G401 (cell line): ENCODE results near the gene LYPD3. TPM values are rescaled to one million over a fixed set of nuclear protein-coding genes. Genes with fewer than 3 reads are reported as not detected.
"Not testable (repeated sequence)": the region's sequence is repeated elsewhere in the genome, so short reads cannot be mapped to it uniquely, and the experiment has no call there.

Experiments used
- DNase-seq: peaks from one replicate; pipeline ENCODE4 v3.0.0-alpha.2; 2015; ENCODE audit warnings: low spot score
- in situ Hi-C: cut with HindIII; loops from 2 replicates; pipeline ENCODE4 v1.10.0; 2016; ENCODE audit warnings: low sequenced_read_pairs, mixed read lengths
- total RNA-seq: library from RNA; depleted of rRNA; stranded (reverse); fragments of >200 nt; shearing (Covaris generic); gene quantifications from 2 replicates; pipeline ENCODE4 v1.2.3, GENCODE V29; 2014; rRNA removed

Gene LYPD3
- total RNA-seq = not detected in 2 replicates

- in situ Hi-C loops = no loop called here
- DNase-seq = no peak
These were observed at the start of gene LYPD3 for GRCh38 chr19:43465468-43466120. LYPD3 (minus strand) TSS chr19:43465608; CDS start chr19:43465571, 37 bp downstream.

GRCh38 chr19:43512399-43512798 is 47.0 kb upstream of the LYPD3 start:
- DNase-seq, in situ Hi-C loops: not testable (repeated sequence)

- in situ Hi-C loops = no loop called here
- no peak for DNase-seq
These were observed 45.9 kb upstream of the LYPD3 start for GRCh38 chr19:43511324-43511723.

- in situ Hi-C loops = no loop called here
- DNase-seq = no peak
These were observed 45.3 kb upstream of the LYPD3 start for GRCh38 chr19:43510713-43511112.

DNA sequence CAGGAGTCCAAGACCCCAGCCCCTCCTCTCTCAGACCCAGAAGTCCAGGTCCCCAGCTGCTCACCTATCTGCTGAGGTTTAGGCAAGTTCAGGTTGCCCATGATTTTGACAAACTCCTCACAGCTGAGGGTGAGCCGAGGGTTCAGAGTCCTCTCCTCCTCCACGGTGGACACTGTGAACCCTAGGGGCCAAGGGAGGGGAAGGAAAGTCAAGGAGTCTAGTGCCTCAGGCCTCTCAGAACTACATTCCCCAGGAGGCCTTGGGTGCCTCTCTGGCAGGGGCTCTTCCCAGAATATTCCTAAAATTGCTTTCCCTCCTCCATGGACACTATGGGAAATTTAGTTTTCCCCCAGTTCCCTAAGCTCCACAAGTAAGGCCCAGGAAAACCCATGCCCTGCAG is 42.5 kb upstream of the LYPD3 start:
- DNase-seq = no peak

GRCh38 chr19:43506629-43507028 is 41.2 kb upstream of the LYPD3 start:
- no peak for DNase-seq
- in situ Hi-C loops = no loop called here

More for the DNA sequence above, 42.5 kb upstream of the LYPD3 start:
- in situ Hi-C loops = no loop called here

DNA sequence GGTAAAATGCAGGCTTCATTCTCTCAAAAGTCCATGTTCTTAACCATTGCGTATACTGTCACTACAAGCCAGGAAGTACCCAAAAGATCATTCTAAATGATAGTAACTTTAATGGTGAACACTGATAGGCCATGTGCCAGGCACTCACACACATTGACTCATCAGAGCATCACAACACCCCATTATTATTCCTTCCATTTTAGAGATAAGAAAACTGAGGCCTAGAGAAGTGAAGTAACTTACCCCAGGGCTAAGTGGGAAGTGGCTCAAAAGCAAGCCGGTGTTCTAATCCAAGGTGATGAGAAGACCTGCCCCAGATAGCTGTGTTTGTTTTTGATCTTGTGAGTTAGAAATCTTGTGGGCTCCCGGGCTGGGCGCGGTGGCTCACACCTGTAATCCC is 40.5 kb upstream of the LYPD3 start:
- DNase-seq = no peak
- in situ Hi-C loops = no loop called here

DNA sequence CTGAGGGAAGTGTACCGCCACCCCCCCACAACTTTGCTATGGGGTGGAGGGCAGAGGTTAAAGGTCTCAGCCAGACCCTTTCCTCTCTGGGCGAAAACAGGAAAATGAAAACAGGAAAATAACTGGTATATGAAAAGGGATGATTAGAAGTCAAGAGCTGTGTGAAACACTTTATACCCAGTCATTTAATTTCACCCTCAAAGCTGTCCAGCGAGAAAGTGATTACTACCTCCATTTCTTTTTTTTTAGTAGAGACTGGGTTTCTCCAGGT is 39.7 kb upstream of the LYPD3 start:
- DNase-seq = no peak
- in situ Hi-C loops = no loop called here

- in situ Hi-C loops = no loop called here
- DNase-seq = peak; percentile 25
These were observed 39.2 kb upstream of the LYPD3 start, which contains the start of gene PHLDB3 for GRCh38 chr19:43504426-43505185. PHLDB3 (minus strand) TSS chr19:43504746; CDS start chr19:43504118, 628 bp downstream.

DNA sequence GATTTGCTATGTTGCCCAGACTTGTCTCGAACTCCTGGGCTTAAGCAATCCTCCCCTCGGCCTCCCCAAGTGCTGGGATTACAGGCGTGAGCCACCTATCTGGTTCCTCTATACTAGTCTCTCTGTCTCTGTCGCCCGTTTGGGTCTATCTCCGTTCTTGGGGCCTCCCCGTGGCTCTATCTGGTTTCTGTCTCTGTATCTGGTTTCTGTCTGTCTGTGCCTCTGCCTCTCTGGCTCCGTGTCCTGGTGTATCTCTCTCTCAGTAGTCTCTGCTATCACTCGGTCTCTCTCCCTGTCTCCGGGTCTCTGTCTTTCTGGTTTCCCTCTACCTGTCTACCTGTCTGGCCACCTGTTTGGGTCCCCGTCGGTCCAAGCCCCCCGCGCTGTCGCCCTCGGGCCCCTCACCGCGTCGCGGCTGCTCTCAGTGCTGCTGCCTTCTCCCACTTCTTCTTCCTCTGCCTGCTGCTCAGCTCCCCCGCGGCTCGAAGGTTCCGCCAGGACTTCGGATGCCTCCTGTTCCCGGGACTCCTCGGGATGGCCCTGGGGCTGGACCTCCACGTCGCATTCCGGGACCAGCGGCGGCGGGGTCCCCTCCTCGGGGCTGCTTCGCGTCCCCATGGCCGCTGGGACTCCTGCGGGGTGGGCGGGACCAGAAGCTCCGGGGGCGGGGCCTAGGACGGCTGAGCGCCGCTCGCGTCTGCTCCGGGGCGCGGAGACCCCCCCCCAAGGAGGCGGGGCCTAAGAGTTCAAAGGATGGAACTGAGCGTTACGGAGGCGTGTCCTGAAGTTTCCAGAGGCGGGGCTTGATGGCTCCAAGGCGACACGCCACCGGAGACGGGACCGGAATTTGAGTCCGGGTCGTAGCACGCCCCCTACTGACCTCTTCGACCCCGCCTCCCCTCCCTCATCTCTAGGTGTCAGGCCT is 38.4 kb upstream of the LYPD3 start:
- in situ Hi-C loops = no loop called here

DNA sequence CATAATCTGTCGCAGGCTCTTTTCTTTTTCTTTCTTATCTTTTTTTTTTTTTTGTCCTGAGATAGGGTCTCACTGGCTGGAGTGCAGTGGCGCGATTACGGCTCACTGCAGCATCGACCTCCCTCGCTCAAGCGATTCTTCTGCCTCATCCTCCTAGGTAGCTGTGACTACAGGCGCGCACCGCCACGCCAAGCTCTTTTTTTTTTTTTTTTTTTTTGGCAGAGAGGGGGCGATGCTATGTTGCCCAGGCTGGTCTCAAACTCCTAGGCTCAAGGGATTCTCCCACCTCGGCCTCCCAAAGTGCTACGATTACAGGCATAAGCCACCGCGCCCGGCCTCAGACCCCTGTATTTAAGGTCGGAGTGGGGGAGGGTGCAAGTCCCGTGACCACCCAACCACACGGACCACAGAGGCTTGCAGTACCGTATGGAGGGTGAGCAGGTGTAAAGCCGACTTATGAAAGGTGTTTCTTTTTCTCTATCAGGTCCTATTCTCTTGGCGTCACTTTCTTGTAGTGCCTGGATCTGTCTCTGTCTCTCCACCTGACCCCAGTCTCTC is 37.1 kb upstream of the LYPD3 start:
- in situ Hi-C loops = no loop called here
- DNase-seq = no peak

More for the DNA sequence above, 38.4 kb upstream of the LYPD3 start:
- peak; percentile 67 for DNase-seq

- DNase-seq = no peak
- in situ Hi-C loops = no loop called here
These were observed 36.4 kb upstream of the LYPD3 start for GRCh38 chr19:43501661-43502418.

GRCh38 chr19:43499042-43499441 is 33.6 kb upstream of the LYPD3 start:
- in situ Hi-C loops = no loop called here
- DNase-seq = no peak

DNA sequence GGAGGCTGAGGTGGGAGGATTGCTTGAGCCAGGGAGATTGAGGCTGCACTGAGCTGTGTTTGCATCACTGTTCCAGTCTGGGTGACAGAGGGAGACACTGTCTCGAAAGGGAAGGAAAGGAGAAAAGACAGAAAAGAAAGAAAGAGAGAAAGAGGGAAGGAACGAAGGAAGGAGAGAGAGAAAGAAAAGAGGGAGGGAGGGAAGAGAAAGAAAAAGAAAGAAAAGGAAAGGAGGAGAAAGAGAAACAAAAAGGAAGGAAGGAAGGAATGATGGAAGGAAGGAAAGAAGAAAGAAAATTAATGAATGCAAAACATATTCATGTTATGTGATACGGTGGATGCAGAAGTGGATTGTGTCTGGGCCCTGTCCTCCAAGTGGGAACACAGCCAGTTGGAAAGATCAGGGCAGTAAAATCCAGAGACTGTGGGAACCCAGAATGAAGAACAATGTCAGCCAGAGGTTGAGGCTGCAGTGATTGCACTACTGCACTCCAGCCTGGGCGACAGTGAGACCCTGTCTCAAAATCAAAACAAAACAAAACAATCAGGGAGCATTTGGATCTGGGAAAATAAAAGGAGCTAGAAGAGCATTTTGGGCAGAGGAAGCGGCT is 32.9 kb upstream of the LYPD3 start:
- in situ Hi-C loops = no loop called here
- DNase-seq = no peak

DNA sequence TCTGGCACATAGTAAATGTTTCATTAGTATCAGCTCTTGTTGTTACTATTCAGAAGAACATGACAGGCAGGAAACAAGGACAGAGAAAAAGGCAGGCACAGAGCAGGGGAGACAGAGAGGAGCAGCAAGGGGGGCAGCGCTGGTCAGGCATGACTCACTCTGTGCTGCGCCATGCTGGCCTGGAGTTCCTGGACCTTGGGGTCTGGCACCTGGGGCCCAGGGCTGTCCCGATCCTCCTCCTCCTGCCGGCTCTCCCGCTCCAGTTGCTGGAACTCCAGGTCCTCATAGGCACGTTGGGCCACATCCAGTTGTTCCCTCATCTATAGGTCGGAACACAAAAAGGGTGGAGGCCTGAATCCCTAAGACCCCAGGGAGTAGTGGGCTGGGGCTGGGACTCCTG is 31.6 kb upstream of the LYPD3 start:
- DNase-seq = no peak
- in situ Hi-C loops = no loop called here

GRCh38 chr19:43495082-43495481 is 29.7 kb upstream of the LYPD3 start:
- DNase-seq = no peak
- in situ Hi-C loops = no loop called here

DNA sequence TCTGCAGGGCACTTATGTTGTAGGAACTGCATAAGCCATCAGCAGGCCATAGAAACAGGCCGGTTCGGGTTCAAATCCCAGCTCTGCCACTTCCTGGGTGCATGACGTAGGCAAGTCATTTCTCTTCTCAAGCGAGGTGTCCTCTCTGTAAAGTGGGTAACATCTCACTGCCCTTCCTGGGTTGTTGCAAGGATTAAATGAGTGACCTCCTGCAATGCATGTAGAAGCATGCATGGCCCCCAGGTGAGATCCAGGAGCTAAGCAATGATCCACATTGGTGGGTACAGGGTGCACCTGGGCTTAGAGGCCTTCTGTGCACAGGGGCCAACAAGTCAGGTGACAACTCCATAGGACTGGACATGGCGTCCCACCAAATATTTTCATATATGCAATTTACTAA is 25.4 kb upstream of the LYPD3 start:
- no peak for DNase-seq
- in situ Hi-C loops = no loop called here

- no peak for DNase-seq
- in situ Hi-C loops = no loop called here
These were observed 24.7 kb upstream of the LYPD3 start for GRCh38 chr19:43489979-43490599.
